ENCODE data around the gene CLBA1.

- TF ChIP-seq CTCF (conservative IDR thresholded peaks at IDR 0.05; ENCODE audit: low read length) (no peak), EZH2phosphoT487 (IDR thresholded peaks at IDR 0.05; ENCODE audit: borderline replicate concordance, low read depth, low read length) (no peak)
Measured at GRCh38 chr14:104938436-104938835, 47.2 kb upstream of the CLBA1 start.
